Heart left ventricle (tissue), 16 donors: Measurements from ENCODE around the gene CDX2. TPM values are rescaled to one million over a fixed set of nuclear protein-coding genes. Genes with fewer than 3 reads are reported as not detected.

ENCODE experiments used
- ATAC-seq, 4 donors: fragments of 200-7000 bp; cut with Tn5 transposase; one replicate each; pipeline ENCODE4 v1.9.1; 2020 to 2022; ENCODE audit warnings: moderate library complexity in 4 of 4, mild to moderate bottlenecking in 3 of 4, moderate number of reproducible peaks in 1 of 4
- DNase-seq, 5 donors: peaks; one replicate each; pipeline ENCODE4 v3.0.0-alpha.2; 2020
- H3K27ac ChIP-seq, 12 donors: fragments of 200-600 bp; sonication (generic) in 4 of 12; one replicate each; pipeline versions ENCODE4 v1.5.0 to v1.8.0; 2016 to 2022; ENCODE audit warnings: mild to moderate bottlenecking in 2 of 12
- H3K27me3 ChIP-seq, 9 donors: fragments of 200-600 bp; sonication (generic) in 2 of 9; one replicate each; pipeline versions ENCODE4 v1.5.1 to v1.8.0; 2016 to 2022; ENCODE audit warnings: mild to moderate bottlenecking in 3 of 9
- H3K36me3 ChIP-seq, 9 donors: fragments of 200-600 bp; sonication (generic) in 2 of 9; one replicate each; pipeline versions ENCODE4 v1.5.0 to v1.8.0; 2018 to 2022; ENCODE audit warnings: mild to moderate bottlenecking in 2 of 9
- H3K4me1 ChIP-seq, 12 donors: fragments of 200-600 bp; sonication (generic) in 4 of 12; one replicate each; pipeline versions ENCODE4 v1.5.0 to v1.8.0; 2016 to 2022; ENCODE audit warnings: mild to moderate bottlenecking in 3 of 12
- H3K4me3 ChIP-seq, 12 donors: fragments of 200-600 bp; sonication (generic) in 4 of 12; one replicate each; pipeline versions ENCODE4 v1.5.0 to v1.8.0; 2017 to 2022; ENCODE audit warnings: mild to moderate bottlenecking in 9 of 12, moderate library complexity in 4 of 12
- H3K9me3 ChIP-seq, 12 donors: fragments of 200-600 bp; sonication (generic) in 4 of 12; one replicate each; pipeline versions ENCODE4 v1.5.0 to v1.8.0; 2016 to 2022; ENCODE audit warnings: mild to moderate bottlenecking in 1 of 12
- CTCF ChIP-seq, 12 donors: fragments of 200-600 bp; sonication (generic) in 4 of 12; IDR thresholded peaks; one replicate each; pipeline versions ENCODE4 v1.5.0 to v1.8.0; 2018 to 2022; ENCODE audit warnings: antibody characterized with exemption in 12 of 12, mild to moderate bottlenecking in 5 of 12
- POLR2A ChIP-seq, 2 donors: fragments of 450-650 bp; IDR thresholded peaks; one replicate each; pipeline ENCODE4 v1.6.1; 2017; ENCODE audit warnings: antibody characterized with exemption in 2 of 2, mild to moderate bottlenecking in 2 of 2, moderate library complexity in 2 of 2
- WGBS, 4 donors: extraction: QIAGEN DNeasy Blood & Tissue Kit in 2 of 4; methylation state at CpG; one replicate each; pipeline versions ENCODE4 v1.1.5 to v1.1.7; 2013 to 2018; 5-methylcytosine and 5-hydroxymethylcytosine counted together
- intact Hi-C, 10 donors: fragments of 100-400 bp; cut with DNase I; formaldehyde crosslinking; loops; one replicate each; pipeline versions ENCODE4 v1.11.1 to v1.14.2; 2022
- polyA plus RNA-seq, 2 donors: library from polyadenylated mRNA; stranded (reverse); fragments of 200-250 nt; gene quantifications; one replicate each; pipeline ENCODE4 v1.2.3, GENCODE V29; 2013
- total RNA-seq, 9 donors: library from RNA; depleted of rRNA in 2 of 9; stranded (reverse); fragments of >200 nt in 2 of 9; fragmentation: NEBNext Ultra II Directional in 3 of 9; extraction: Animal tissue kit (Norgen Biotek cat#: 25700) in 3 of 9; gene quantifications; one replicate each; pipeline versions ENCODE4 v1.1.0 to v1.2.4, GENCODE V29; 2016 to 2023
- donor health status: ischemic (EF 13 %, LVEDD 7.1; RV severe dilation, severe dysfunction).
- donor health status: healthy with polysubstance abuse.
- donor health status: DM: no; HTN: yes; CAD: no.
- donor health status: DM: no; HTN: no; CAD: no.
- donor health status: ischemic (EF 25% LVEDD 6.9; RV normal size, moderate dysfunction).
- donor health status: ischemic (EF 25% LVEDD 5.7; RV mildly dilated, moderate dysfunction).
- donor health status: healthy.
- donor health status: DM: yes; HTN: yes; CAD: no.
- donor health status: ischemic (EF 35%, LVEDD 5.7; RV mildly dilated, moderate dysfunction).
- donor health status: nonischemic (EF 11% LVEDD 7.7; RV severe dilation, severe dysfunction).
- donor health status: DM: yes; HTN: yes; CAD: no.
- donor health status: PGD.
- donor health status: ischemic (EF 29% LVEDD 5.4; RV normal size, mild dysfunction).
- donor health status: nonischemic (EF 23%, LVEDD 6.1; RV moderate dilation, normal function).

The CDX2 gene
- total and polyA plus RNA-seq, 11 donors, result not detected

DNA sequence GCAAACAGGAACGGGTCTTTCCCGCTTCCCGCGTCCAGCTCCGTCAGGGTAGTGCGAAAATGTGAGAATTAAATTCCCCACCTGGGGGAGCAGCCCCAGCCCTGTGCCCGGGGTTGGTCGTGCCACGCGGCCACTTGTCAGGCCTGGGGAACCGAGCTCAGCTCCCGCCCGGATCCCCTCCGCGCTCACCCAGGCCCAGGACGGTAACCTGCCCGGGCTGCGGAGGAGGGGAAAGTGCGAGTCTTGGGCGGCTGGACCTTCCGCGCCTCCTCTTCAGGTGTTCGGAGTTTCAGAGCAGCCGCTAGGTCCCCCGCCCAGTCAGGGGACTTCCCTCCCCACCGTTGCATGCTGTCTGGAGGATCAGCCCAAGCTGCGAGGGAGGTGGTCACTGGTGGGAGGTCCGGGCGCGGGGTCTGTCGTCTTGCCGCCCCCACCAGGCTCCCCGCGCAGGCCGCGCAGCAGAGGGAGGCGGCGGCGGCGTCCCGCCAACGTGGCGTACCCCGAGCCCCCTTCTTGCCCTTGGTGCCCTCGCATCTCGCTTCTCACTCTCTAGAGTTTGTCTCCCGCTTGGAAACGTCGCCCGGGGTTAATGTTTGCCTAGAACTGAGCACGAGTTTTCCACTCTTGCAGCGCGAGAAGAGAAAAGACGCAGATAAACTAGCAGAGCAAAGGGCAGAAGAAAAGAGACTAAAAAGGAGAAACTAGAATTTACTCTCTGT, 11.3 kb upstream of the CDX2 start:
- intact Hi-C loops, result loop anchor here in 8 of 10 donors (5.0 to 10.0 kb wide), 7 partner anchors 148 to 996 kb away; no protein-coding TSS in a partner anchor
- H3K4me3 ChIP-seq, result no peak overlapping the region
- 2 to 6% (median 2%) methylated on average over 16 to 54 of the region's 54 CpGs for WGBS, 4 donors
- DNase-seq (no peak), ATAC-seq (no peak)
- H3K27me3 ChIP-seq, result peaks cover 67 to 99% (median 89%) of the 10 kb centered on the region in 9 donors
- TF ChIP-seq POLR2A (IDR thresholded peaks at IDR 0.05) (no peak), CTCF (IDR thresholded peaks at IDR 0.05) (no peak)
- peaks cover 0 to 37% (median 11%) of the 10 kb centered on the region in 12 donors for H3K4me1 ChIP-seq
- H3K27ac ChIP-seq, result no peak overlapping the region
- no peaks in the 10 kb centered on the region for H3K36me3 ChIP-seq
- H3K9me3 ChIP-seq, result no peaks in the 10 kb centered on the region

- Histone ChIP-seq H3K9me3 (no peaks in the 10 kb centered on the region), H3K27me3 (peaks cover 73 to 99% (median 94%) of the 10 kb centered on the region in 9 donors), H3K36me3 (no peaks in the 10 kb centered on the region), H3K4me1 (peaks cover 0 to 38% (median 11%) of the 10 kb centered on the region in 12 donors), H3K4me3 (no peak overlapping the region), H3K27ac (no peak overlapping the region)
- DNase-seq, result no peak
- 4 to 5% (median 4%) methylated on average over 15 of the region's 15 CpGs for WGBS, 4 donors
- no peak for ATAC-seq
- TF ChIP-seq POLR2A (IDR thresholded peaks at IDR 0.05) (no peak), CTCF (IDR thresholded peaks at IDR 0.05) (no peak)
- intact Hi-C loops, result loop anchor here in 8 of 10 donors (5.0 to 10.0 kb wide), 7 partner anchors 148 to 995 kb away; no protein-coding TSS in a partner anchor
These were observed 10.7 kb upstream of the CDX2 start for GRCh38 chr13:27979765-27980279.

GRCh38 chr13:27979001-27979643, 10.0 kb upstream of the CDX2 start:
- DNase-seq, result no peak
- H3K27ac ChIP-seq, result no peak overlapping the region
- peaks cover 0 to 38% (median 11%) of the 10 kb centered on the region in 12 donors for H3K4me1 ChIP-seq
- no peak for TF ChIP-seq CTCF (IDR thresholded peaks at IDR 0.05)
- no peak for TF ChIP-seq POLR2A (IDR thresholded peaks at IDR 0.05)
- WGBS, 4 donors, result 6 to 11% (median 7%) methylated on average over 15 of the region's 15 CpGs
- H3K36me3 ChIP-seq, result no peaks in the 10 kb centered on the region
- no peak for ATAC-seq
- peaks cover 75 to 100% (median 99%) of the 10 kb centered on the region in 9 donors for H3K27me3 ChIP-seq
- H3K4me3 ChIP-seq, result peak overlapping the region in 2 of 12 donors; percentile 2 to 20
- no peaks in the 10 kb centered on the region for H3K9me3 ChIP-seq
- intact Hi-C loops, result no loop called here
